HG02642 (cell line): Measurements from ENCODE around the gene LRRC42.
"Not testable (repeated sequence)": the region's sequence is repeated elsewhere in the genome, so short reads cannot be mapped to it uniquely, and the experiment has no call there.

Experiments used
- ATAC-seq: cut with Tn5 transposase; IDR thresholded peaks from one replicate; pipeline ENCODE4 v1.9.1; 2021; ENCODE audit warnings: mild to moderate bottlenecking; ENCODE audit not compliant: unreplicated experiment, poor library complexity

The LRRC42 gene

GRCh38 chr1:54002544-54003248, 56.5 kb downstream of the LRRC42 start:
- ATAC-seq, result no peak

GRCh38 chr1:54003249-54003646, 57.1 kb downstream of the LRRC42 start:
- no peak for ATAC-seq

GRCh38 chr1:54003750-54004480, 57.8 kb downstream of the LRRC42 start:
- ATAC-seq, result not testable (repeated sequence)

GRCh38 chr1:54004481-54005049, 58.4 kb downstream of the LRRC42 start:
- no peak for ATAC-seq

- no peak for ATAC-seq
These were observed 60.4 kb downstream of the LRRC42 start for GRCh38 chr1:54006508-54006907.

DNA sequence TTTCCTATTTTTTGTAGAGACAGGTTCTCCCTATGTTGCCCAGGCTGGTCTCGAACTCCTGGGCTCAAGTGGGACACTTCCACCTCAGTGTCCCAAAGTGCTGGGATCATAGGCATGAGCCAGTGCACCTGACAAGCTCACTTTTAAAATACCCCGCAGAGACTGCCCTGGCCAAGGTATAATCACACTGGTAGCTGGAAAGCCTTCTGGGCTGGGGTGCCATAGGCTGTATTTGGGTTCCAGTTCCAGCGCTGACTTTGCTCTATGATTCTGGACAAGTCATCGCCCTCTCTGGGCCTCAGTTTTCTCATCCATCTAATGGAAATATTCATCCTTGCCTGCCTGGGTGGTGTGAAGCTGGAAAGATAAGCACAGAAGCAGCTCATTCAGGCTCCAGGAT, 61.5 kb downstream of the LRRC42 start:
- ATAC-seq, result no peak

- no peak for ATAC-seq
These were observed 62.7 kb downstream of the LRRC42 start for GRCh38 chr1:54008876-54009275.

GRCh38 chr1:54009406-54009805, 63.3 kb downstream of the LRRC42 start:
- ATAC-seq, result no peak

- ATAC-seq, result no peak
These were observed 64.4 kb downstream of the LRRC42 start for GRCh38 chr1:54010415-54011117.

DNA sequence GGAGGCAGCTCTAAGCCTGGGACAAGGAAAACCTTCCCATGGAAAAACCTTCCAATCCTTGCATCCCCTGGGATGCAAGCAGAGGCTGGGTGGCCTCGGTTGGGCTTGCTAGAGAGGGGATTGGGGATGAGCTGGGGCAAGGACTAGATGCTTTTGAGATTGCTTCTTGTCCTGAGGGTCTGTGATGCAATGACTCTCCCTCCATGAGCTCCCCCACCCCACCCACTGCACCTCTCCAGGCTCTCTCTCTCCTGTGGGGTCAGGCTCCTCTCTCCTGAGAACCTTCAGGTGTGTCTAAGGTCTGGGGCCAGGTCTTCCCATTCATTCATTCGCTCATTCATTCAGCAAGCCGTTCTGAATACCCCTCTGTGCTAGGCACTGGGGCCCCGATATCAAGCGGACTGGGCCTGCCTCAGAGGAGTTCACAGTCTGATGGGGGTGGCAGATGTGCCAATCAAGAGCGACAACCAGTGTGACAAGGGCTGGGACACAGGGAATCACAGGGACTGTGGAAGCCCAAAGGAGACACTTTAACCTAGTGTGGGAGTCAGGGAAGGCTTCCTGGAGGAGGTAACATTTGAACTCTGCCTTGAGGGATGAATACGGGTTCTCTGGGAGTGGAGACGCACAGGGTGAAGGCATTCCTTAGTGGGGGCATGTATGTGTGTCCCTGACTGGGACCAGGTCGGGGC, 65.3 kb downstream of the LRRC42 start:
- no peak for ATAC-seq

DNA sequence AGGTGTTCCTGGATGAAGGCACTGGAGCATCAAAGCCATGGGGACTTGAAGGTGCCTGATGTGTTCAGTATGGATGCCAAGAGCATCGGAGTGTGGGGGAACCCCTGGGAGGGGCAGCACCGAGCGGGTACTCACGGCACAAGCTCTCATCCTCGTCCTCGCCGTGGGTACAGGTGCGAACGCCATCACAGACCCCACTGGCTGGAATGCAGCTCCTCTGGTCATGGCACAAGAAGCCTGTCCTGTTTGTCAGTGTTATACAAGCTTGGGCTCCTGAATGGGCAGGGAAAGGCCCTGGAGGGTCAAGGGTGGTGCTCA, 65.8 kb downstream of the LRRC42 start:
- no peak for ATAC-seq

DNA sequence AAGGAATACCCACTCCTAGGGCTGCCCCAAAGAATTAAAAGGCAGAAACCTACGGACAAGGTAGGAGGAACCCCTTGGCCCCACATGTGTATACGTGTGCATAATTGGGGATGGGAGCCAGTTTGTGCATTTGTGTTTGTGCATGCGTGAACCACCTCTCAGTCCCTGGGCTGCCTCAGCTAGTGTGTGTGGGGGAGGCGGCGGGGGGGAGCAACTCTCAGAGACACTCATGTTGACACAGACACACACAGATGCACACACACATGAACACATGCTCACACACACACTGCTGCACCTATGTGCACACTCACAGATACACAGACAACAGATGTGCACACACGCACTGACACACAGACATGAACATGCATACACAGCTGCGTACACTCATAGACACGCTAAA, 66.7 kb downstream of the LRRC42 start:
- no peak for ATAC-seq

DNA sequence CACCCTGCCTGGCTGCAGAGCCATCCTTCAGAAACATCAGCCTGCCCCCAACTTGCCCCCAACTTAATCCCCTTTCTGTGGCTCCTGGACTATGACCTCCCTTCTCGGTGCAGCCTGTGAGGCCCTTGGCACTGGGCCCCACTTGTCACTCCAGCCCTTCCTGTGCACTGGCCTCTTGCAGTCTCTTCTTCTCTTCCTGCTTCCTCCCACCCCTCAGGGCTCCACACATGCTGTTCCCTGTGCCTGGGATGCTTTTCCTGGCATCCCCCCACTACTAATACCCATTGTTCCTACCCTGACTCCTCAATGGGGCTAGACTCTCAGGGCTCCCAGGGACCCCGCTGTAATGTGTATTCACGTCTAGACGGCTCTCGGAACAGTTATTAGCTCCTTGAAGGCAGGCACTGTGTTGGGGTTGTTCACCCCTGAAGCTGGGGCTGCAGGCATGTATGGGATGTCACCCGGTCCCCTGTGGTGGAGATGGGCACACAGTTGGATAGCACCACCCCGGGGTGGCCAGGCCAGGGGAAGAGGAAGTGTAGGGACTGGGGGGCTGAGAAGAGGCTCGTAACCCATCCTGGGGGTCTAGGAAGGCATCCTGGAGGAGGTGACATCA, 67.4 kb downstream of the LRRC42 start:
- no peak for ATAC-seq

GRCh38 chr1:54014009-54014629, 68.0 kb downstream of the LRRC42 start:
- ATAC-seq, result no peak

- no peak for ATAC-seq
These were observed 70.5 kb downstream of the LRRC42 start for GRCh38 chr1:54016343-54017282.
